ENCODE measurements around the gene RALBP1. TPM values are rescaled to one million over a fixed set of nuclear protein-coding genes. Genes with fewer than 3 reads are reported as not detected.
A peak's percentile ranks its signal among the peaks of the same experiment; 100 is the strongest.

Gene RALBP1
- total and polyA plus RNA-seq, 2 of the 4 experiments (the other 2 are of a cell fraction): 30.6 to 38.2 TPM

DNA sequence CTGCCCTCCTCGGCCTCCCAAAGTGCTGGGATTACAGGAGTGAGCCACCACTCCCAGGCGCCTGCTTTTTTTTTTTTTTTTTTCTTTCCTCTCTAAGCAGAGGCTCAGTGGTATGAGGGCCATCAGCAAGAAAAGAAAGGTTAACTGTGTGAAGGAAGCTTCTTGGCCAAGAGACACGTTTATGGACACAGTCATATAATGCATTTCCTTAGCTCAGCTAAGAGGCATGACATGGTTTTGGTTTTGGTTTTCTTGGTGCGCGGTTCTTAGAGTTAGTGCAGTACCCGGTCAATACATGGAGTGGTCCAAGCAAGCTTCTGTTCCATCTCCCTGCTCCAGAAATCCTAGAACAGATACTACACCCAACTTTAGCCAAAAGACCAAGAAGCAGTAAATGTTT lies 42.6 kb downstream of the RALBP1 start:
- intact Hi-C loops (cut with micrococcal nuclease) (loop anchor here (5.0 to 10.0 kb wide), 2 partner anchors 41 to 443 kb away; partner anchors contain the start of gene RALBP1), in situ Hi-C loops (cut with MboI; ENCODE audit: low sequenced_read_pairs) (no loop called here), dilution Hi-C loops (cut with HindIII; ENCODE audit: low sequenced_read_pairs, unreplicated experiment) (no loop called here)
- H2AK5ac ChIP-seq (ENCODE audit: low read depth, low read length): 0 out of 2 replicates have a peak overlapping the region, but pooled peaks have one; percentile 57
- no peak overlapping the region for H4K5ac ChIP-seq (ENCODE audit: low read depth, low read length)
- no peak overlapping the region for H2BK20ac ChIP-seq (ENCODE audit: low read depth, low read length)
- H3K79me1 ChIP-seq (ENCODE audit: low read depth in 1 of 2, low read length in 2 of 2): peaks cover 32 to 67% of the 10 kb centered on the region in 2 experiments
- no CpG with 5 or more reads among the region's 6 CpGs for WGBS, 2 experiments (ENCODE audit: extremely low coverage in 2 of 2, insufficient read length in 1 of 2)
- ATAC-seq (ENCODE audit: low read depth) (no peak), DNase-seq (no peak)
- no TSS peak for BruUV-seq (replicated peaks)
- no peak overlapping the region for H2BK15ac ChIP-seq (ENCODE audit: low read depth, low read length)
- no peak overlapping the region for H3K9ac ChIP-seq (ENCODE audit: low read depth, low read length)
- peak overlapping the region in 1 of 2 experiments; percentile 8; a peak in 1 of 4 replicates for H4K8ac ChIP-seq (ENCODE audit: low read depth in 2 of 2, low read length in 2 of 2)
- no peaks in the 10 kb centered on the region for H3K9me3 ChIP-seq (ENCODE audit: control insufficient read depth, insufficient read depth, low read length)
- no peak overlapping the region for H3K56ac ChIP-seq (ENCODE audit: extremely low read depth, insufficient read depth, low read length)
- no peak overlapping the region for H3K4me2 ChIP-seq (ENCODE audit: low read depth, low read length)
- H3K14ac ChIP-seq (replicated peaks; ENCODE audit: low read depth, low read length): 0 out of 2 replicates have a peak overlapping the region, but pooled peaks have one; percentile 40
- H3K4ac ChIP-seq (ENCODE audit: low read depth, low read length): no peak overlapping the region
- POLR2A ChIA-PET (ENCODE audit: unreplicated experiment): no interaction called here
- no peak overlapping the region for H3K4me3 ChIP-seq (ENCODE audit: insufficient read depth, low read depth, low read length)
- no peak overlapping the region for H2AK9ac ChIP-seq (replicated peaks; ENCODE audit: low read depth, low read length, poor library complexity)
- H4K20me1 ChIP-seq (ENCODE audit: insufficient read depth, low read length): peaks cover 4% of the 10 kb centered on the region; the same call in 1 of the 2 replicates
- H2BK120ac ChIP-seq (ENCODE audit: low read depth, low read length): no peak overlapping the region
- H3K36me3 ChIP-seq (ENCODE audit: control insufficient read depth, insufficient read depth, low read length): peaks cover 4% of the 10 kb centered on the region; the same call in 1 of the 2 replicates
- TF ChIP-seq NFE2L2 (IDR thresholded peaks at IDR 0.05; ENCODE audit: low read depth, low read length): no peak
- TF ChIP-seq, protein P1, sequence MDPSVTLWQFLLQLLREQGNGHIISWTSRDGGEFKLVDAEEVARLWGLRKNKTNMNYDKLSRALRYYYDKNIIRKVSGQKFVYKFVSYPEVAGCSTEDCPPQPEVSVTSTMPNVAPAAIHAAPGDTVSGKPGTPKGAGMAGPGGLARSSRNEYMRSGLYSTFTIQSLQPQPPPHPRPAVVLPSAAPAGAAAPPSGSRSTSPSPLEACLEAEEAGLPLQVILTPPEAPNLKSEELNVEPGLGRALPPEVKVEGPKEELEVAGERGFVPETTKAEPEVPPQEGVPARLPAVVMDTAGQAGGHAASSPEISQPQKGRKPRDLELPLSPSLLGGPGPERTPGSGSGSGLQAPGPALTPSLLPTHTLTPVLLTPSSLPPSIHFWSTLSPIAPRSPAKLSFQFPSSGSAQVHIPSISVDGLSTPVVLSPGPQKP (IDR thresholded peaks at IDR 0.05; ENCODE audit: borderline replicate concordance, low read depth, low read length): no peak
- no peak for TF ChIP-seq MAZ (IDR thresholded peaks at IDR 0.05; ENCODE audit: borderline replicate concordance, low read depth, low read length)
- no peak for TF ChIP-seq RCOR1 (IDR thresholded peaks at IDR 0.05; ENCODE audit: insufficient replicate concordance, low read length)
- no peak for TF ChIP-seq CHD1 (IDR thresholded peaks at IDR 0.05; ENCODE audit: low read depth, low read length)
- TF ChIP-seq, protein P2, sequence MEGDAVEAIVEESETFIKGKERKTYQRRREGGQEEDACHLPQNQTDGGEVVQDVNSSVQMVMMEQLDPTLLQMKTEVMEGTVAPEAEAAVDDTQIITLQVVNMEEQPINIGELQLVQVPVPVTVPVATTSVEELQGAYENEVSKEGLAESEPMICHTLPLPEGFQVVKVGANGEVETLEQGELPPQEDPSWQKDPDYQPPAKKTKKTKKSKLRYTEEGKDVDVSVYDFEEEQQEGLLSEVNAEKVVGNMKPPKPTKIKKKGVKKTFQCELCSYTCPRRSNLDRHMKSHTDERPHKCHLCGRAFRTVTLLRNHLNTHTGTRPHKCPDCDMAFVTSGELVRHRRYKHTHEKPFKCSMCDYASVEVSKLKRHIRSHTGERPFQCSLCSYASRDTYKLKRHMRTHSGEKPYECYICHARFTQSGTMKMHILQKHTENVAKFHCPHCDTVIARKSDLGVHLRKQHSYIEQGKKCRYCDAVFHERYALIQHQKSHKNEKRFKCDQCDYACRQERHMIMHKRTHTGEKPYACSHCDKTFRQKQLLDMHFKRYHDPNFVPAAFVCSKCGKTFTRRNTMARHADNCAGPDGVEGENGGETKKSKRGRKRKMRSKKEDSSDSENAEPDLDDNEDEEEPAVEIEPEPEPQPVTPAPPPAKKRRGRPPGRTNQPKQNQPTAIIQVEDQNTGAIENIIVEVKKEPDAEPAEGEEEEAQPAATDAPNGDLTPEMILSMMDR (conservative IDR thresholded peaks at IDR 0.05; ENCODE audit: low read depth, low read length): no peak
- no peak for TF ChIP-seq POLR2A (IDR thresholded peaks at IDR 0.05; ENCODE audit: low read depth, low read length)
- TF ChIP-seq RAD21 (IDR thresholded peaks at IDR 0.05; ENCODE audit: low read length): no peak
- TF ChIP-seq BHLHE40 (IDR thresholded peaks at IDR 0.05; ENCODE audit: low read depth, low read length): no peak
- no peak for TF ChIP-seq RFX5 (IDR thresholded peaks at IDR 0.05; ENCODE audit: low read depth, low read length)
- TF ChIP-seq FOS (IDR thresholded peaks at IDR 0.05; ENCODE audit: low read depth, low read length): no peak
- TF ChIP-seq SMC3 (IDR thresholded peaks at IDR 0.05; ENCODE audit: low read depth, low read length): no peak
- no peaks in the 10 kb centered on the region for H3K27me3 ChIP-seq (ENCODE audit: control insufficient read depth, insufficient read depth, low read length)
- CTCF ChIA-PET: no interaction called here
- no peak overlapping the region for H2BK5ac ChIP-seq (ENCODE audit: low read depth, low read length, poor library complexity, severe bottlenecking)
- H4K91ac ChIP-seq (ENCODE audit: insufficient read depth, low read depth, low read length): peak overlapping the region; percentile 32; the same call in 1 of the 2 replicates
- no peak overlapping the region for H3K18ac ChIP-seq (ENCODE audit: low read depth, low read length)
- H2AFZ ChIP-seq (replicated peaks; ENCODE audit: low read length, poor library complexity): no peak overlapping the region
- no peak overlapping the region for H3K27ac ChIP-seq (ENCODE audit: insufficient read depth, low read length)
- peaks cover 16% of the 10 kb centered on the region for H3K4me1 ChIP-seq (ENCODE audit: control insufficient read depth, insufficient read depth, low read length)
- H3K9me1 ChIP-seq (ENCODE audit: insufficient read depth, low read length): peaks cover 6% of the 10 kb centered on the region; the same call in 1 of the 2 replicates
- H3K23ac ChIP-seq (ENCODE audit: low read depth, low read length): no peak overlapping the region
